H1 (cell line): ENCODE measurements around the gene PACSIN1. TPM values are rescaled to one million over a fixed set of nuclear protein-coding genes. Genes with fewer than 3 reads are reported as not detected.

Experiments
- CHD1 ChIP-seq: IDR thresholded peaks from 2 replicates; pipeline ENCODE4 v1.6.1; 2012; ENCODE audit warnings: low read depth, low read length, improper control_type of control experiment
- EZH2 ChIP-seq: fragments of 200-600 bp; sonication (generic); IDR thresholded peaks from 2 replicates; pipeline ENCODE4 v1.7.1; 2012; ENCODE audit warnings: low read depth, mild to moderate bottlenecking, moderate library complexity, low read length, inconsistent platforms; ENCODE audit not compliant: severe bottlenecking
- JUN ChIP-seq: IDR thresholded peaks from 2 replicates; pipeline ENCODE4 v1.6.1; 2011; ENCODE audit warnings: low read depth, mild to moderate bottlenecking, improper control_type of control experiment, low read length
- KDM5A ChIP-seq: fragments of 200-600 bp; IDR thresholded peaks from 2 replicates; pipeline ENCODE4 v1.7.1; 2012; ENCODE audit warnings: mild to moderate bottlenecking, low read length, inconsistent platforms, mixed read lengths
- POLR2AphosphoS5 ChIP-seq: IDR thresholded peaks from 2 replicates; pipeline ENCODE4 v1.6.1; 2011; ENCODE audit warnings: low read depth, low read length
- RAD21 ChIP-seq, 2 experiments: IDR thresholded peaks in 1 of 2; conservative IDR thresholded peaks in 1 of 2; 2 replicates each; pipeline ENCODE4 v1.6.1; 2011; ENCODE audit warnings: low read depth in 2 of 2, low read length in 2 of 2, improper control_type of control experiment in 1 of 2, inconsistent platforms in 1 of 2, mild to moderate bottlenecking in 1 of 2, moderate library complexity in 1 of 2
- SIX5 ChIP-seq: IDR thresholded peaks from 2 replicates; pipeline ENCODE4 v1.6.1; 2011; ENCODE audit warnings: mild to moderate bottlenecking, low read depth, low read length
- polyA plus RNA-seq, 7 experiments: library from polyadenylated mRNA; depleted of rRNA in 3 of 7; stranded (reverse) in 5 of 7; unstranded in 2 of 7; fragments of >200 nt in 5 of 7; fragments of 200-250 nt in 2 of 7; gene quantifications; 1 replicate in 5 of 7; 2 replicates in 1 of 7; 4 replicates in 1 of 7; pipeline versions ENCODE4 v1.2.1 to v1.2.3, GENCODE V29; 2011 to 2013; ENCODE audit warnings: missing spikeins in 2 of 7, mixed read lengths in 2 of 7
- total RNA-seq: library from RNA; stranded (reverse); fragmentation: NEBNext Ultra II Directional; extraction: Animal tissue kit (Norgen Biotek cat#: 25700); gene quantifications from 2 replicates; pipeline ENCODE4 v1.2.1, GENCODE V29; 2021

The PACSIN1 gene
- total and polyA plus RNA-seq, 2 of the 8 experiments (the other 6 are each of a cell fraction or from before 2014, with no cell fraction given) = 5.9 to 11.1 TPM

- TF ChIP-seq POLR2AphosphoS5 (no peak), RAD21 (IDR thresholded peaks at IDR 0.05 in 1 of 2, conservative IDR thresholded peaks at IDR 0.05 in 1 of 2; ENCODE audit: low read depth in 2 of 2, low read length in 2 of 2) (no peak), KDM5A (no peak), JUN (no peak), SIX5 (no peak), CHD1 (no peak), EZH2 (no peak)
- TF ChIP-seq, all 59 proteins: peak for 0
Measured at GRCh38 chr6:34552620-34553019, 86.7 kb downstream of the PACSIN1 start (continued).
